ENCODE results near the gene CYP19A1.

The CYP19A1 gene

GRCh38 chr15:51331141-51331540 is 7.3 kb downstream of the CYP19A1 start:
- in situ Hi-C loops (cut with MboI; ENCODE audit: low sequenced_read_pairs) = no loop called here

DNA sequence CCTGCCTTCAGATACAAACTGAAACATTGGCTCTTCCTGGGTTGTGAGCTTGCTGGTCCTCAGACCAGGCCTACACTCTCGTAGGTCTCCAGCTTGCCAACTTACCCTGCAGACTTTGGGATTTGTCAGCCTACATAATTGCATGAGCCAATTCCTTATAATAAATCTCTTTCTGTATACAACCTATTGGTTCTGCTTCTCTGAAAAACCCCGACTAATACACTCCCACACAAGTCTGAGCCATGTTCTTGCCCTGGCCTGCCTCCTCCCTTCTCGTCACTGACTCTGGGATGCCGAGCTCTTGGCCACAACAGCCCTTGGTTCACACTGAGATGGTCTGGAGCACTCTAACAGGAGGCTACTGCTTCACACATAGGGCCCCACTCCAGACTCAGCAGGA is 9.5 kb downstream of the CYP19A1 start:
- in situ Hi-C loops (cut with MboI; ENCODE audit: low sequenced_read_pairs) = no loop called here

DNA sequence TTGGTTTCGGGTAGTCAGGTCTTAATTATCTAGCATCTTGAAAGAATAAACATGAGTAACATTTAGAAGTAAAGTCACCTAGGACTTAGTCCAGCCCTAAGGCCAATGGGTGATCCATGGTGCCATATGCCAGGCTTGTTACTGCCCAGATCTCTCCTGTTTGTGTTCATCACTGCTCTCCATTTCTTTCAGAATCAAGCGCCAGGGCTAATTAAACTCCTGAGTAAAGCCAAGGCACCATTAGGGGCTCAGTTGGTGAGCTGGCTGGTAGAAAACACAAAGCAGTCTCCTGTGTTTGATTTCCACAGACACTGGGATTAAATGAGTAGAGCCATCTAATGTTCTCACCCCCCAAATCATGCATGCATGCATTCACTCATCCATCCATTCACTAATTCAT is 11.3 kb downstream of the CYP19A1 start:
- in situ Hi-C loops (cut with MboI; ENCODE audit: low sequenced_read_pairs) = no loop called here

- in situ Hi-C loops (cut with MboI; ENCODE audit: low sequenced_read_pairs) = no loop called here
These were observed 13.2 kb downstream of the CYP19A1 start for GRCh38 chr15:51325167-51325566.

GRCh38 chr15:51323749-51324148 is 14.6 kb downstream of the CYP19A1 start:
- in situ Hi-C loops (cut with MboI; ENCODE audit: low sequenced_read_pairs) = no loop called here

DNA sequence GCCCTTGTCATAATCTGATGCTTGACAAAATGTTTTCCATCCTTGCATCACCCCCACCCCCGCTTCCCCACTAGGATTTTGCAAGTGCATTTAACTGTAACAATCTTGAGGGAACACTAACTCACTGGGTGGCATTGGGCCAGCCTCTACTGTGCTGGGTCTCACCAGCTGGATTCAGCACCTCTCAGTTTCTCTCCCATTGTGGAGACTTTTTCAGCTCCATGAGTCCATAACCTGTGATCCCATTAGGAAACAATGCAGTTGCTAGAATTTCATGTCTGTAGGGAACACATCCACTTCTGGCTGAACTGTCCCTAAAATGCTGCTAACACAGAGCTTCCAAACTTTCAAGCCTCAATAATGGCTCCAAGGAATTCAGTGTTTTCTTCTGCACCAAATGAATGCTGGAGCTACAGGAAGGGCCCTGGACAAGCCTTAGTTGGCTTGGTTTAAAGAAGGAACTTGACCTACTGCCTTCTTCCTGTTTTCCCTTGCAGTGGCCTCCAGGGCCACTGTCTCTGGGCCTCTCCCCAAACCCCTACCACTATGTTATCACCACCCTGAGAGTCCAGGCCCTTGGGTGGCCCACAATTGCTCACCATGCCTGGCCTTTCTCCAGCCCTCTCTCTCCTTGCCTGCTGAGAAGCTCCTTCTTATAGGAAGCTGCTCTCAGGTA is 15.6 kb downstream of the CYP19A1 start:
- in situ Hi-C loops (cut with MboI; ENCODE audit: low sequenced_read_pairs) = no loop called here

GRCh38 chr15:51321316-51321715 is 17.1 kb downstream of the CYP19A1 start:
- in situ Hi-C loops (cut with MboI; ENCODE audit: low sequenced_read_pairs) = no loop called here

- in situ Hi-C loops (cut with MboI; ENCODE audit: low sequenced_read_pairs) = no loop called here
These were observed 17.6 kb downstream of the CYP19A1 start for GRCh38 chr15:51320843-51321242.

GRCh38 chr15:51319539-51319938 is 18.9 kb downstream of the CYP19A1 start:
- in situ Hi-C loops (cut with MboI; ENCODE audit: low sequenced_read_pairs) = no loop called here

GRCh38 chr15:51318382-51319150 is 19.8 kb downstream of the CYP19A1 start:
- in situ Hi-C loops (cut with MboI; ENCODE audit: low sequenced_read_pairs) = no loop called here

GRCh38 chr15:51316636-51317035 is 21.8 kb downstream of the CYP19A1 start:
- in situ Hi-C loops (cut with MboI; ENCODE audit: low sequenced_read_pairs) = no loop called here

DNA sequence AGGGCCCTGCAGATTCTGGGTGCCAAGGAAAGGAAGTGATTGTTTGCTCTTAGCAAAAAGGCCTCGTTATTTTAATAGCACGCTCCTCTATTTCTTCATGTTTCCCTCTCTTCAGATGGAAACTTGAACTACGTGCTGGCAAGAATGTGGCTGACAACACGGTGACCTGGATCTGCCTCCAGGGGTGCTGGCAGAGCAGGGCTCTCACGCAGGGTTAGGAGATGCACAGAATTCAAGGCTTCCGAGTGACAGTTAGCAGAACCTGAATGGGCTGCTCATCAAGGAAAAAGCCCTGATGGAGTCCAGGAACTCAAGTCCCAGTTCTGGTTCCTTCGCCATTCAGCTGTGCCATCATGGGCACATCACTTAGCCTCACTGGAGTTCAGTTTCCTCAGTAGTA is 22.7 kb downstream of the CYP19A1 start:
- in situ Hi-C loops (cut with MboI; ENCODE audit: low sequenced_read_pairs) = no loop called here

GRCh38 chr15:51314391-51315337 is 23.7 kb downstream of the CYP19A1 start:
- in situ Hi-C loops (cut with MboI; ENCODE audit: low sequenced_read_pairs) = no loop called here

DNA sequence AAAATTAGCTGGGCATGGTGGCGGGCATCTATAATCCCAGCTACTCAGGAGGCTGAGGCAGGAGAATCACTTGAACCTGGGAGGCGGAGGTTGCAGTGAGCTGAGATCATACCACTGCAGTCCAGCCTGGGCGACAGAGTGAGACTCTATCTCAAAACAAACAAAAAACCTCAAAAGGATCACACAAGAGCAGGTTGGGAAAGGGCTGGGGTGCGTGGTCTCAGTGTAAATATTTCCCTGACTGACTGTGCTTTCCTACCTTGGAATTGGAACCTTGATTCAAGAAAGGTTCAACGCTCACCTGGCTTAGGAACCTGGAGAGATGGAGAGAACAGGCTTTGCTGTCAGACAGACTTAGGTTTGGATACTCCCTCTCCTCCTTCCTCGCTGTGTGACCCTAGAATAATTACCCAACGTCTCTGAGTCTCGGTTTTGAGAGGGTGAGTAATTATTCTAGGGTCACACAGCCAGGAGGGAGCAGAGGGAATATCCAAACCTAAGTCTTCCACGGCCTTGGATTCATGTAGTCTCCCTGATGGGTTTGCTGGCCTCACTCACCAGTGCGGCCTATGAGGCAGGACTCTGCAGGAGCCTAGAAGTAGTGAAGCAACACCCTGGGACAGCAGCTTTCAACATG is 24.6 kb downstream of the CYP19A1 start:
- in situ Hi-C loops (cut with MboI; ENCODE audit: low sequenced_read_pairs) = no loop called here

GRCh38 chr15:51313074-51313393 is 25.4 kb downstream of the CYP19A1 start:
- in situ Hi-C loops (cut with MboI; ENCODE audit: low sequenced_read_pairs) = no loop called here

DNA sequence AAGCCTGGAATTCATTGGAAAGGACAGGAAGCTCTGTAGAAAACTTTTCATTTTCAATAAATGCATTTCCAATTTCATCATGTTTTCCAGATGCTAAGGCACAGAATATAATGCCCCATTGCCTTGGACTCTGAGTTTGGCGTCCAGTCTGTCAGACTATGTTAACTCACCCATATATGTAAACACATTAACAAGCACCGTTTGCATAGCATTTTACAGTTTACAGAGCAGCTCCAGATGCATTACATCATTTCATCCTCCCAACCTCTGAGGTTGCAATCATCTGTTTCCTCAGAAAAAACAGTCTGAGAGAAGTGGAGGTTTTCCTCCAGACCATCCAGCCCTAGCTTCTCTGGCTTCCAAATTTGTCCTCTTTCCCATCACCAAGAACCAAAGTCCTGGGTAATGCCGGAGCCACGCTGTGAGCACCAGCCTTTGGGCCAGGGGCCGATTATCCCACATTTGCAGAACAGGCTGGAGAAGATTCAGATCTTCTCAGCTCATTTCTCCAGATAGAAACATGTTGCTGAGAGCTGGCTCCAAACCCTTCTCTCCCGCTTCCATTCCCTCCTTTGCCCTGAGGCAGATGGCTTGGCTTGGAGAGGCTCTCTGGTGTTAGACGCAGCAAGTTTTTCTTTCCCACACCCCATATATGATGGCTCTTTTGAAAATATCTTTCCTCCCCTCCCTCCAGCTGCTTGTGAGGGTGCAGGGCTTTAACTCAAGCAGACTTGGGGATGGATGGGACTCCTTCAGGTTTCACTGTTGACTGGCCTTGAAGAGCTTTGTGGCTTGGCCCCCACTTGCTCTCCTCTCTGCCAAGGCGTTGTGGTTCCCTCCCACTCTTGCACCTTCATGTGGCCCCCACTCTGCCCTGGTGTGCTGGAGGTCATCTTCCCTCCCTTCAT is 26.0 kb downstream of the CYP19A1 start:
- in situ Hi-C loops (cut with MboI; ENCODE audit: low sequenced_read_pairs) = no loop called here

GRCh38 chr15:51311510-51311909 is 26.9 kb downstream of the CYP19A1 start:
- in situ Hi-C loops (cut with MboI; ENCODE audit: low sequenced_read_pairs) = no loop called here

GRCh38 chr15:51310064-51310463 is 28.3 kb downstream of the CYP19A1 start:
- in situ Hi-C loops (cut with MboI; ENCODE audit: low sequenced_read_pairs) = no loop called here

DNA sequence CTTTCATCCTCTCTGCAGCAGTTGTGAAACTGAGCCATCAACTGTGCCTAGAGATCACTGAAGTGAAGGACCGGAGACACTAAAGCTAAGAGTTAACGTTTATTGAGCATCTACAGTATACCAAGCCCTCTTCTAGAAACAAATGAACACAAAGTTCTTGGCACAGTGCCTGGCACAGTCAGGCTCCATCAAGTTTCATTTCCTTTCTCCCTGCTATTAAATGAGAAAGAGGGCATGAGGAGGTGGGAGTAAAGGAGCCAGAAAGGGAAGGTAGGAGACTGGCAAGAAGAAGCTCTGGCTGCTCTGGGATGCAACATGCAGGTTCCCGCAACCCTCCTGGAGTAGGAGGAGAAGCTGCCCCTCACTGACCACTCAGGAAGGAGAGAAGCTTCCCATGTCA is 30.6 kb downstream of the CYP19A1 start:
- in situ Hi-C loops (cut with MboI; ENCODE audit: low sequenced_read_pairs) = no loop called here

DNA sequence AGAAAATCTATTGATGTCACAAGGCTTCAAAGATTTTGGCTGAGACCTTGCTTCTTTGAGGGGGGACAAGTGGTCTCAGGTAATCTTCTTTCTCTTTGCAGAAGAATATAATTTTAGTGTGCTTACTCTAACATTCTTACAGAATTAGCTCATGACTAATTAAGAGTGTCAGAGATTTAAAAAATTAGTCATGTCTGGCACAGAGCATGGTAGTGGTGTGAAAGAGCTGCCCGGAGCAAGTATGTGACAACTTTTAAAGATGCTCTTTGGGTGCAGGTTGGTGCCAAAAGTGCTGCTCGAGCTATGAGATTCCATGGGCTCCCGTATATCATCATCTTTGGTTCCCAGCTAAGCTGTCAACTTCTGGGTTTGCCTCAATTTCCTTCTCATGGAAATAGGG is 31.1 kb downstream of the CYP19A1 start:
- in situ Hi-C loops (cut with MboI; ENCODE audit: low sequenced_read_pairs) = no loop called here

All from HL-60/S4 (cell line).